ENCODE measurements around the gene XPO4.

XPO4 gene

GRCh38 chr13:20873348-20873747, 29.2 kb downstream of the XPO4 start:
- Histone ChIP-seq H3K9me2 (replicated peaks; ENCODE audit: control insufficient read depth, low read length) (no peaks in the 10 kb centered on the region), H3K4me1 (ENCODE audit: control insufficient read depth, low read length) (peaks cover 4% of the 10 kb centered on the region; the same call in 1 of the 2 replicates), H3K79me2 (ENCODE audit: control insufficient read depth, low read length) (peaks cover 99% of the 10 kb centered on the region), H3K27me3 (ENCODE audit: control insufficient read depth, low read length) (no peaks in the 10 kb centered on the region), H4K20me1 (ENCODE audit: control insufficient read depth, insufficient read depth, low read depth, low read length) (peaks cover 4% of the 10 kb centered on the region; the same call in 1 of the 2 replicates), H3K9me3 (ENCODE audit: control insufficient read depth, insufficient read depth, low read length) (no peaks in the 10 kb centered on the region; the same call in 1 of the 2 replicates), H3K4me2 (ENCODE audit: low read length) (no peak overlapping the region), H3K27ac (ENCODE audit: low read depth, low read length) (no peak overlapping the region), H3F3A (ENCODE audit: control insufficient read depth, insufficient read depth) (no peaks in the 10 kb centered on the region; the same call in 1 of the 2 replicates), H3K4me3 (ENCODE audit: low read length) (no peak overlapping the region), H3K36me3 (ENCODE audit: control insufficient read depth, low read length) (peaks cover 8% of the 10 kb centered on the region)
- TF ChIP-seq CTCF (IDR thresholded peaks at IDR 0.05; ENCODE audit: low read depth, low read length, poor library complexity, severe bottlenecking) (no peak), EZH2phosphoT487 (IDR thresholded peaks at IDR 0.05; ENCODE audit: borderline replicate concordance, low read length) (no peak)

- H3K4me1 ChIP-seq (ENCODE audit: control insufficient read depth, low read length): peaks cover 4% of the 10 kb centered on the region; the same call in 1 of the 2 replicates
- no peak overlapping the region for H3K4me2 ChIP-seq (ENCODE audit: low read length)
- H3K79me2 ChIP-seq (ENCODE audit: control insufficient read depth, low read length): peaks cover 100% of the 10 kb centered on the region
- peaks cover 4% of the 10 kb centered on the region; the same call in 1 of the 2 replicates for H4K20me1 ChIP-seq (ENCODE audit: control insufficient read depth, insufficient read depth, low read depth, low read length)
- H3K27ac ChIP-seq (ENCODE audit: low read depth, low read length): no peak overlapping the region
- no peaks in the 10 kb centered on the region; the same call in 1 of the 2 replicates for H3F3A ChIP-seq (ENCODE audit: control insufficient read depth, insufficient read depth)
- no peaks in the 10 kb centered on the region for H3K9me3 ChIP-seq (ENCODE audit: control insufficient read depth, insufficient read depth, low read length)
- peaks cover 15% of the 10 kb centered on the region for H3K36me3 ChIP-seq (ENCODE audit: control insufficient read depth, low read length)
- H3K27me3 ChIP-seq (ENCODE audit: control insufficient read depth, low read length): no peaks in the 10 kb centered on the region
- TF ChIP-seq CTCF (IDR thresholded peaks at IDR 0.05; ENCODE audit: low read depth, low read length, poor library complexity, severe bottlenecking) (no peak), EZH2phosphoT487 (IDR thresholded peaks at IDR 0.05; ENCODE audit: borderline replicate concordance, low read length) (no peak)
- H3K4me3 ChIP-seq (ENCODE audit: low read length): no peak overlapping the region
- no peaks in the 10 kb centered on the region for H3K9me2 ChIP-seq (replicated peaks; ENCODE audit: control insufficient read depth, low read length)
These were observed 31.7 kb downstream of the XPO4 start for GRCh38 chr13:20870829-20871228.

GRCh38 chr13:20869540-20869939, 33.0 kb downstream of the XPO4 start:
- Histone ChIP-seq H3K9me3 (ENCODE audit: control insufficient read depth, insufficient read depth, low read length) (no peaks in the 10 kb centered on the region), H3K4me2 (ENCODE audit: low read length) (no peak overlapping the region), H3F3A (ENCODE audit: control insufficient read depth, insufficient read depth) (no peaks in the 10 kb centered on the region; the same call in 1 of the 2 replicates), H3K4me3 (ENCODE audit: low read length) (no peak overlapping the region), H4K20me1 (ENCODE audit: control insufficient read depth, insufficient read depth, low read depth, low read length) (peaks cover 4% of the 10 kb centered on the region; the same call in 1 of the 2 replicates), H3K9me2 (replicated peaks; ENCODE audit: control insufficient read depth, low read length) (no peaks in the 10 kb centered on the region), H3K27me3 (ENCODE audit: control insufficient read depth, low read length) (no peaks in the 10 kb centered on the region), H3K27ac (ENCODE audit: low read depth, low read length) (no peak overlapping the region), H3K4me1 (ENCODE audit: control insufficient read depth, low read length) (peaks cover 4% of the 10 kb centered on the region; the same call in 1 of the 2 replicates), H3K36me3 (ENCODE audit: control insufficient read depth, low read length) (peaks cover 18% of the 10 kb centered on the region), H3K79me2 (ENCODE audit: control insufficient read depth, low read length) (peaks cover 98% of the 10 kb centered on the region)
- TF ChIP-seq EZH2phosphoT487 (IDR thresholded peaks at IDR 0.05; ENCODE audit: borderline replicate concordance, low read length) (no peak), CTCF (IDR thresholded peaks at IDR 0.05; ENCODE audit: low read depth, low read length, poor library complexity, severe bottlenecking) (no peak)

Data from DOHH2 (cell line).